Measurements from ENCODE around the gene PPFIA2.

GRCh38 chr12:81699551-81699950, 59.6 kb downstream of the PPFIA2 start:
- TF ChIP-seq CTCF (conservative IDR thresholded peaks at IDR 0.05; ENCODE audit: low read length): no peak
- TF ChIP-seq EZH2phosphoT487 (IDR thresholded peaks at IDR 0.05; ENCODE audit: borderline replicate concordance): no peak

Measured in Loucy (cell line).